Activated CD4-positive, alpha-beta T cell treated with anti-CD3 and anti-CD28 coated beads, Interleukin-2, amount 50 U/mL, for 16 hours (primary cell): Measurements from ENCODE around the gene LETMD1.
"Not testable (repeated sequence)": the region's sequence is repeated elsewhere in the genome, so short reads cannot be mapped to it uniquely, and the experiment has no call there.

ENCODE experiments used
- DNase-seq: peaks from one replicate; pipeline ENCODE4 v3.0.0-alpha.2; 2020

The LETMD1 gene

GRCh38 chr12:51078346-51078745 is 30.2 kb downstream of the LETMD1 start:
- not testable (repeated sequence) for DNase-seq

GRCh38 chr12:51078866-51079265 is 30.7 kb downstream of the LETMD1 start:
- DNase-seq = not testable (repeated sequence)

- no peak for DNase-seq
These were observed 32.0 kb downstream of the LETMD1 start for GRCh38 chr12:51080136-51080535.

GRCh38 chr12:51081421-51081820 is 33.3 kb downstream of the LETMD1 start:
- no peak for DNase-seq

- DNase-seq = peak; percentile 24
These were observed 34.5 kb downstream of the LETMD1 start for GRCh38 chr12:51082561-51083125.

GRCh38 chr12:51083126-51083833 is 35.2 kb downstream of the LETMD1 start, which contains the start of gene CSRNP2:
Gene CSRNP2, minus strand, starts transcription at chr12:51083596. Its CDS starts 7,035 bp downstream, at chr12:51076561.
- DNase-seq = peak; percentile 97

GRCh38 chr12:51085757-51086156 is 37.6 kb downstream of the LETMD1 start:
- no peak for DNase-seq

- DNase-seq = no peak
These were observed 38.8 kb downstream of the LETMD1 start for GRCh38 chr12:51086933-51087332.

- peak; percentile 73 for DNase-seq
These were observed 39.7 kb downstream of the LETMD1 start for GRCh38 chr12:51087818-51088217.

GRCh38 chr12:51090705-51091229 is 42.6 kb downstream of the LETMD1 start:
- no peak for DNase-seq

GRCh38 chr12:51098611-51099010 is 50.5 kb downstream of the LETMD1 start:
- DNase-seq = no peak

GRCh38 chr12:51103977-51104376 is 55.9 kb downstream of the LETMD1 start:
- no peak for DNase-seq

- DNase-seq = no peak
These were observed 60.0 kb downstream of the LETMD1 start for GRCh38 chr12:51108136-51108535.
